HG02943 (cell line): ENCODE results near the gene C20orf204.
"Not testable (repeated sequence)": the region's sequence is repeated elsewhere in the genome, so short reads cannot be mapped to it uniquely, and the experiment has no call there.

Experiments
- ATAC-seq: cut with Tn5 transposase; IDR thresholded peaks from one replicate; pipeline ENCODE4 v1.9.1; 2021; ENCODE audit warnings: mild to moderate bottlenecking, low read depth, moderate library complexity; ENCODE audit not compliant: unreplicated experiment

Gene C20orf204, protein sequence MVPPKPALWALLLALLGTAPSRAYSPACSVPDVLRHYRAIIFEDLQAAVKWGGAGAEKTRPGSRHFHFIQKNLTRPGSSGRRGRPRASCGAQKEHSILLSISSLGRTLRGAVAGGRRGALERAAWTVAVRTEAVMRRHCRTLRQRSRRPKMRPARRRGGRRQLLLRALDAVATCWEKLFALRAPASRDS

DNA sequence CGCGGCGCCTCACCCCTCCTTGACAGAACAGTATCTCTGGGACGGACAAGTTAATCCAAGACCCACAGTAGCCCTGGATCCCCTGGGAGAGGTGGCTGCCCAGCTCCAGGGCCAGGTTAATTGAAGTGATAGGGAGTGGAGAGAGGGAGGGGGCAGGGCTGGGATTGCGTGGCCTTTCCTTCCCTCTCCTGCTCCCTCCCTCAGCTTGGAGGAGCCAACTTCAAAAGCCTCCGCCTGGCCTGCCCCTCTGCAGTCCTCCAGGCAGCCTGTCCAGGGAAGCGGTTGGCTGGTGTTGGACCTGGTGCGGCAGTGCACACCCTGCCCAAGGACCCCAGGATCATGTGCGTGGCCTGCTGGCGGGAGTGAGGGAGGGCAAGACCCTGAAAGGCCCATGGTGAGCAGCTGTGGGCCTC, at the start of gene C20orf204:
Gene C20orf204, plus strand, starts transcription at position 250 of the 413 bp plus-strand sequence. Its CDS starts 142 bp downstream, at position 392.
- no peak for ATAC-seq

DNA sequence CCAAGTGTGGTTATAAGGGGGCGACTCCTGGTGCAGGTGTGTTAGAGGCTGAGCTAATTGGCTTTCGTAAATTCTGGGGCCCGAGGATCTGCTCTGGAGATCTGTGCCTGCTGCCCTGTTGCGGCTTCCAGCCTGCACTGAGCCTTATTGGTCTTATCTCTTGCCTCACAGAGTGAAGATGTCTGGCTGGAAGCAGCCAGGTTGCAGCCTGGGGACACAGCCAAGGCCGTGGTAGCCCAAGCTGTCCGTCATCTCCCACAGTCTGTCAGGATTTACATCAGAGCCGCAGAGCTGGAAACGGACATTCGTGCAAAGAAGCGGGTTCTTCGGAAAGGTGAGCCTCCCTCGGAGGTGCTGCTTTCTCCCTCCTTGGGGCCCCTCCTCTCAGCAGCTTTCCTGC, 35.1 kb upstream of the C20orf204 start:
- no peak for ATAC-seq

DNA sequence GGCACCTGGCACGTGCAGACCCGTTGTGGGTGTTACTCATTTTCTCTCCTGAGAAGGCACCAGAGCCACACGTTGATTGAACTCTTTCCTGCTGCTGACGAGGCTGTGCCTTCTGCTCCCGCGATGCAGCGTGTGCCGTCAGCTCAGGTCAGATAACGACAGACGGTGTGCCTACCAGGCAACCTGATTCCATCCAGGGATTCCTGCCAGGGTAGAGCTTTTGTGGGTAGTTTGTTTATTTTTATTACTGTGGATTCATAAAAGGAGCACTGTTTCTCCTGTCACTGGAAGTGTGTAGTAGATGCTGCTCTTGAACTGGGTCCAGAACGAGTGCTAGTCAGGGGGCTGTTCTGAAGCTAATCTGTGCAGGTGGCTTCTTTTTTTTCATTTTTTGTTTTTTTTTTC, 34.4 kb upstream of the C20orf204 start:
- no peak for ATAC-seq

DNA sequence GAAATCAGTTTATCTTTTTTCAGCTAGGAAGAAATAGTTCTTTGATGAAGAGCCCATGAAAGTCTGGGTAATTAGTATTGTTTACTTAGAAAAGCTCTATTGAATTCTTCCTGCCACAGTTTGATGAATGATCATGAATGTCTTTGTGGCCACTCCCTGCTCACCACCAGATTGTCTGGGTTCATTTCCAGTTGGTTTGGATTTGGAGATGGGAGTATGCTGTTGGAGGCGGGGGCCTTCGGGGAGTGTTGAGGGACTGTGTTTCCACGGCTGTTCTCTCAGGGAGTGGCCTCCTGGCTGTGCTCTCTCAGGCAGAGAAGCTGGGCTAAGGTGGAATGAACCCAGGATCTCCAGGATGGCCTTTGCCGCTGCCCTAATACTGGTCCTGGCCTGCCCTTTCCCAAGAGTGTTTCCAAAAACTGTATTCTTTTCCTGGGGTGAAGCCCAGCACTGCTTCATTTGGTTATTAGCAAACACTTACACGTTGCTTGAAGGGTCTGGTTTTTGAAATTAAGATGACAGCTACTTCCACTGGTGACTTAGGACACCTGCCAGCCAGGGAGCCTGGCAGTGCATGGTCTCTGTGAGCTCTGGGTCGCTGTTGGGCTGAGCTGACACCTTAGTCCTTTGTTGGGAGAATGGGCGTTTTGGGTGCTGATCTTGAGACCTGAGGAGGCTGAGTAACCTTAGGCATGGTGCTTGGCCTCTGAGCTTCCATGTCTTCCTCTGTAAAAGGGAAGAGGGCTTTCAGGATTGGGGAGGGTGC, 31.8 kb upstream of the C20orf204 start:
- ATAC-seq, result no peak

DNA sequence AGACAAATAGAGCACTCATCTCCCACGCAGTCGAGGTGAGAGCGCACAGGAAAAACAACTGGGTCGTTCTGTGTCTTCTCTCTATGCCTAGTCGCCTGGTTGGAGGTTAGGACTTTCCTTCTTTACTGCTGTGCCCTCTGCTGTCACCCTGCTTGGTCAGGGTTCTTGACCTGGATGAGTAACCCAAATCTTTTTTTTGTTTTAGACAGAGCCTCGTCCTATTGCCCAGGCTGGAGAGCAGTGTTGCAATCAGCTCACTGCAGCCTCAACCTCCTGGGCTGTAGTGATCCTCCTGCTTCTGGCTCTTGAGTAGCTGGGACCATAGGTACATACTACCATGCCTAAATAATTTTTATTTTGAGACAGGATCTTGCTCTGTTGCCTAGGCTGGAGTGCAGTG, 30.6 kb upstream of the C20orf204 start:
- ATAC-seq, result no peak

DNA sequence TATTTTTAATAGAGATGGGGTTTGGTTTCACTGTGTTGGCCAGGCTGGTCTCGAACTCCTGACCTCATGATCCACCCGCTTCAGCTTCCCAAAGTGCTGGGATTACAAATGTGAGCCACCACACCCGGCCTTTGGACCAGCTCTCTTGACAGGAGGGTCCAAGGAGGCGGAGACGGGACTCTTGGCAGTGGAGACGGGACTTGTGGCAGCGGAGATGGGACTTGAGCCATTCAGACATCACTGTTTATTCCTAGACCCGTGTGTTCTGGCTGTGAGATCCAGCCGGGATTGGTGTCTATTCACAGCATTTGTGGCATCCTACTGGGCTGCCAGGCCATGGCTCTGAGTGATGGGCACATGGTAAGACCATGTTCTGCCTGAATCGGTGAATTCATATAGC, 29.5 kb upstream of the C20orf204 start:
- no peak for ATAC-seq

DNA sequence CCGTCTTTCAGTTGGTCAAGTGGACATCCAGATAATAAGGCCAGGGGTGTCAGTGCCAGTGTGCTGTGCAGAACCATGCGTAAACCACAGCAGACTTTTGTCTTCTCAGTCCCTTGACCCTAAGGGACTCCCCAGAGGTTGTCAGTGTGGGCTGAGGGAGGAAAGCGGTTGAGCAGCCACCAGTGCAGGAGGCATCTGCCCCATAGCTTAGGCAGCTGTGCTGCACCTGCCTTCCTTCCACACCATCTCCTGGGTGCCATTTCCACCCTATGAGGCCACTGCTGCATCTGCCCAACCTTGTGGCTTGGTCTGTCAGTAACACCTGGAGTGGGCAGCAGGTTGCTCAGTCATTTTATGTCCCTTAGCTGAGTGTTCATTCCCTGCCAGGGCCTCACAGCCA, 29.1 kb upstream of the C20orf204 start:
- ATAC-seq, result no peak

DNA sequence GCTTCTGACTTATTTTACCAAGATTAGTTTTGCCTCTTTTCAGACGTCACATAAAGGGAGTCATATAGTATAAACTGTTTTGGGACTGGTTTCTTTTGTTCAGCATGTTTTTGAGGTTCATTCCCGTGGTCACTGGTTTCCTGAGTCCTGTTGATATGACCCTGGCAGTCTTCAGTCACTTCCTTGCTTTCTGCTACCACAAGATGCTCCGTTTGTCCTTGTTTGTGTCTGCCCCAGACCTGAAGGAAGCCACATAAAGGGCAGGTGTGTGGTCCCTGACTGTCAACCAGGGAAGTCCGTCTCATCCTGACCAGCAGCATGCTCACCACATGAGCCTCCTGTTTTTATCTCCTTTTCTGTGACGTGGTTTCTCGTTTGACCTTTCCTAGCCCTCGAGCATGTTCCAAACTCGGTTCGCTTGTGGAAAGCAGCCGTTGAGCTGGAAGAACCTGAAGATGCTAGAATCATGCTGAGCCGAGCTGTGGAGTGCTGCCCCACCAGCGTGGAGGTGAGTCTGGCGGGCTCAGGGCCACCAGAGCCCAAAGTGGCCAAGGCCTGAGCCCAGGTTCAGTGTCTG, 26.1 kb upstream of the C20orf204 start:
- no peak for ATAC-seq

DNA sequence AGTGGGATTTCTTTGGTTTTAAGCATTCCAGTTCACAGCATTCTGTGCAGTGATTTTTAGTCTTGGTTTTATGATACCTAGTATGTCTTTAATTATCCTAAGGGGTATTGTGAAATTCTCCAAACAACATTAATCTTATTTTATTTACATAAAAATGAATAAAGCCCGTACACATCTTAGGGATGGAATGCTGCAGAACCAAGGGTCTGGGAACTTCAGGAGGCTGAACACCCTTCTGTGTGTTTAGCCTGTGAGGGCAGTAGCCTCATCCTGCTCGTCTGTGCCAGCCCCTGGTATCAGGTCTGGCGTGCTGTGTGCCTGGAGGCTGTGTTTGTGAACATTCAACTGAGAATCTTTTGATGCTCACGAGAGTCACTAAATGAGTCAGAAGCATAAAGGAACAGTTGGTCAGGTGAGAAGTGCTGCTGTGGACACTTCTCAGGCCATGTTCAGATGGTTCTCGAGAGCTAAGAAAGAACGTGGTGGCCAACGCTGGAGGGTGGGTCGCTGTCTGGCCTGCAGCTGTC, 25.2 kb upstream of the C20orf204 start:
- ATAC-seq, result no peak

DNA sequence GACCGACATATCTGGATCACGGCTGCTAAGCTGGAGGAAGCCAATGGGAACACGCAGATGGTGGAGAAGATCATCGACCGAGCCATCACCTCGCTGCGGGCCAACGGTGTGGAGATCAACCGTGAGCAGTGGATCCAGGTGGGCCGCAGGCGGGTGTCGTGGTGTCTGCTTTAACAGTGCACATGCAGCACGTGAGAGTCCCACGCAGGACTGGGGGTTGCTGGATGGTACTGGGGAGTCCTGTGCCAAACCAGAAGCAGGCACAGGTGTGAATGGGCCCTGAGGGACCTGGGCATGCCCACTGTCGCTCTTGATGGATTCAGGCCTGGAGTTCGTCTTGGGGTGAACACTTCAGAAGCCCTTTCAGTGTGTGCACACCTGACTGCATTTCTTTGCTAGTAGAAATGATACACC, 24.6 kb upstream of the C20orf204 start:
- ATAC-seq, result no peak

DNA sequence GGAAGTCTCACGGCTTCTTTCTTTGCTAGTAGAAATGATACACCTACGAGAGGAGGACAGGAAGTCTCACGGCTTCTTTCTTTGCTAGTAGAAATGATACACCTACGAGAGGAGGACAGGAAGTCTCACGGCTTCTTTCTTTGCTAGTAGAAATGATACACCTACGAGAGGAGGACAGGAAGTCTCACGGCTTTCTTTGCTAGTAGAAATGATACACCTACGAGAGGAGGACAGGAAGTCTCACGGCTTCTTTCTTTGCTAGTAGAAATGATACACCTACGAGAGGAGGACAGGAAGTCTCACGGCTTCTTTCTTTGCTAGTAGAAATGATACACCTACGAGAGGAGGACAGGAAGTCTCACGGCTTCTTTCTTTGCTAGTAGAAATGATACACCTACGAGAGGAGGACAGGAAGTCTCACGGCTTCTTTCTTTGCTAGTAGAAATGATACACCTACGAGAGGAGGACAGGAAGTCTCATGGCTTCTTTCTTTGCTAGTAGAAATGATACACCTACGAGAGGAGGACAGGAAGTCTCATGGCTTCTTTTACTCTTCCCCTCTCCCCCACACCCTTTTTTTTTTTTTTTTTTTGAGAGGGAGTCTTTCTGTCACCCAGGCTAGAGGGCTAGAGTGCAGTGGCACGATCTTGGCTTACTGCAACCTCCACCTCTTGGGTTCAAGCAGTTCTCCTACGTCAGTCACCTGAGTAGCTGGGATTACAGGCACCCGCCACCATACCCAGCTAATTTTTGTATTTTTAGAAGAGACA, 23.4 kb upstream of the C20orf204 start:
- ATAC-seq, result not testable (repeated sequence)

DNA sequence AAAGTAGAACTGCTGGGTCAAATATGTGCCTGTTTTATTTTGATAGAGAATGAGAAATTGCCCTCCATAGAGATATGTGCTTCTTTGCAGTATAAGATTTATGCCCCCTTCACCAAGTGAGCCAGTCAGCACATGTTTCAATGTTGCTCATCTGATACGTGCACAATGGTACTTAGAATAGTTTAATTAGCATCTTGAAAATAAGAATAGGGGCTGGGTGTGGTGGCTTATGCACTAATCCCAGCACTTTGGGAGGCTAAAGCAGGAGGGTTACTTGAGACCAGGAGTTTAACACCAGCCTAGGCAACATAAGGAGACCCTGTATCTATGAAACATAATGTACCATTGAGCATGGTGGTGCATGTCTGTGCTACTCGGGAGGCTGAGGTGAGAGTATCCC, 20.3 kb upstream of the C20orf204 start:
- ATAC-seq, result no peak

DNA sequence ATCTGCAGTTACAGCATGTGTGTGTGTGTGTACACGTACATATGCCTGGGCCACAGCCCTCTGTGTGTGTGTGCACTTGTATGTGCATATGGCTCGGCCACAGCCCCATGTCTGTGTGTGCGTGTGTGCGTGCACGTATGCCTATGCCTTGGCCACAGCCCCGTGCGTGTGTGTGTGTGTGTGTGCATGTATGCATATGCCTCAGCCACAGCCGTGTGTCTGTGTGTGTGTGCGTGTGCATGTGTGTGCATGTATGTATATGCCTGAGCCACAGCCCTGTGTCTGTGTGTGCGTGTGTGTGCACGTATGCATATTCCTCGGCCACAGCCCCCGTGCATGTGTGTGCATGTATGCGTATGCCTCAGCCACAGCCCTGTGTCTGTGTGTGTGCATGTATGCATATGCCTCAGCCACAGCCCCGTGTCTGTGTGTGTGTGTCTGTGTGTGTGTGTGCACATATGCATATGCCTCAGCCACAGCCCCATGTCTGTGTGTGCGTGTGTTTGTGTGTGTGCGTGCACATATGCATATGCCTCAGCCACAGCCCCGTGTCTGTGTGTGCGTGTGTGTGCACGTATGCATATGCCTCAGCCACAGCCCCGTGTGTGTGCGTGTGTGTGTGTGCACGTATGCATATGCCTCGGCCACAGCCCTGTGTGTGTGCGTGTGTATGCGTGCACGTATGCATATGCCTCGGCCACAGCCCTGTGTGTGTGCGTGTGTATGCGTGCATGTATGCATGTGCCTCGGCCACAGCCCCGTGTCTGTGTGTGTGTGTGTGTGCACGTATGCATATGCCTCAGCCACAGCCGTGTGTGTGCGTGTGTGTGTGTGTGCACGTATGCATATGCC, 14.6 kb upstream of the C20orf204 start:
- no peak for ATAC-seq

DNA sequence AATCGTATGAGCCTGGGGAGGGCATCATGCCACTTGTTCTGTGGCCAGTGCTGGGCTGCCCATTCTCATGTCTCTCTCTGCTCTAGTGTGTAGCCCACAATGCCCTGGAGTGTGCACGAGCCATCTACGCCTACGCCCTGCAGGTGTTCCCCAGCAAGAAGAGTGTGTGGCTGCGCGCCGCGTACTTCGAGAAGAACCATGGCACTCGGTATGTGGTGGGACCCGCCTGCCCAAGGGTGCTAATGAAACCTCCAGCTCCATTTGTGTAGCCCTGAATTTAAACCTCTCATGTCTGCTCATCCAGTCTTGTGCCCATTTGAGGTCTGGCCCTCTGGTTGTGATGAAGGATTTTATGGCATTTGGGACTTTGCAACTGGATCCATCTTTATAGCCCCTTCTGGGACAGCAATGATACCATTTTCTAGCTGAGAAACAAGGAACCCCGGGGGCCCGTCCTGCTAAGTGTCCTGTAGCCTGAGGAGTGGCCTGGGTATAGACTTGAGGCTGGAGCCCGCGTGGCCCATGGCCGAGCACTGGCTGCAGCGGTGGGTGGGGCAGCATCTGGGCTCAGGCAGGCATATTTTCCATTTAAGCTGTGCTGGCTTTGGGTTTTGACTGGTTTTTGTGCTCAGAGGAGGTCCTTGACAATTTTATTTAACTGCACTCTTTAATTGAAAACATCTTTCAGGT, 13.2 kb upstream of the C20orf204 start:
- ATAC-seq, result no peak

DNA sequence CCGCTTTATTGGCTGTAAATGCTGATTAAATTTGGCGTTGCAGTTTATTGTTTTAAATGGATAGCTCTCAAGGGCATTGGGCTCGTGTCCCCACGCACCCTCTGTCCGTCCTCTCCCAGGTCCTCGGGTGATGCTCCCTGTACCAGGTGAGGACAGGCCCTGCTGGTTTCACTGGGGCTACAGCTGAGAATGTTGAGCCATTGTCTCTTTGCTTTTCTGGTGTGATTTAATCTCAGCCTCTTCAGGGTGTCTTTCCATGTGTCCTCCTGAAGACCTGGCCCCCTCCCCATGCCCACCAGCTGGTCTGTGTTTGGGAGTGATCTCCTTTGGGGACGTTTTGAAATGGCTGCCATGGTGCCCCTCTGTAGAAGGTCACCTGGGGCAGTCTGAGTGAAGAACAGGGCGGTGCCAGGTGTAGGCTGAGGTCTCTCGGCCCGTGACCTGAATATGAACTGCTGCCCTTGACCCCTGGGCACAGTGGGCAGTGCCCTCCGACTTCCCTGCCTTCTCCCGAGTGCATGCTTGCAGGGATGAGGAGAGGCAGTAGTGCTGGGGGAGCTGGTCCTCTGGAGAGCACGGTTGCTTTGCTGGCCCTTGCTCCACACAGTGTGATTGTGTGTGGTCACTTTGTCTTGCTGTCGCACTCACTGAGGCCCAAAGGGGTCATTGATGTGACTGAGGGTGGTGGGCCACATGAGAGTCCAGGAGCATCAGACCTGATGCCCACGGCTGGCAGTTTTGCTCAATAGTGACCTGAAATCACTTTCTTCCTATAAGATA, 12.4 kb upstream of the C20orf204 start:
- ATAC-seq, result no peak

DNA sequence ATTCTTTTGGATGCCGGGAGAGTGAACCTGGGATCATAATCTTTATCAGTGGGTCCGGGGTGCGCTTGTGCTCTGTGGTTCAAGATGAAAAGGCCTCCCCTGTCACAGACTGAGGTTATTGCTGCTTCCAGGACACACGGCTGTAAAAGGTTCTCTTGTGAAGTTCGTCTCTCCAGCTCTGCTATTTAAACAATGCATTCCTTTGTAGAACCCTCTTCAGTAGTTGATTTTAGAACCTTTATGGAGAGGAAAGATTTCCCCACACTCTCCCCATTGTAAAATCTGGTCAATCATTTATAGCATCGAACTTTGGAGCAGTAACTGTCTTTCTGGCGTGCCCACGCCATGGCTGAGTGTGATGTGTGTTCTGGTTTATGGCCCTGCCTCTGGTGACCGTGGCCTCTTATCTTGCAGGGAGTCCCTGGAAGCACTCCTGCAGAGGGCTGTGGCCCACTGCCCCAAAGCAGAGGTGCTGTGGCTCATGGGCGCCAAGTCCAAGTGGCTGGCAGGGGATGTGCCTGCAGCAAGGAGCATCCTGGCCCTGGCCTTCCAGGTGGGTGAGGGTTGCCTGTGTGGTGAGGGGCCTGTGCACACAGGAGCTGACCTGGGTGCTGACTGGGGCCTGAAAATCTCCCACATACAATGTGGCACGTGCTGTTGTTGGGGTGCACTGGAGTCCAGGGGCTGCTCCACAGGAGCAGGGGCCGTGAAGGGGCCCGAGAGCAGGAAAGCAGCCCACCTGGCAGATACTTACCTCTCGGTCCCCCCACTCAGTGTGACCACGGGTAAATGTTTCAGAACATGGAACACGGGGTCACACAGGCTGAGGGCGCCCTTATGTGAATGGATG, 11.6 kb upstream of the C20orf204 start:
- ATAC-seq, result no peak

DNA sequence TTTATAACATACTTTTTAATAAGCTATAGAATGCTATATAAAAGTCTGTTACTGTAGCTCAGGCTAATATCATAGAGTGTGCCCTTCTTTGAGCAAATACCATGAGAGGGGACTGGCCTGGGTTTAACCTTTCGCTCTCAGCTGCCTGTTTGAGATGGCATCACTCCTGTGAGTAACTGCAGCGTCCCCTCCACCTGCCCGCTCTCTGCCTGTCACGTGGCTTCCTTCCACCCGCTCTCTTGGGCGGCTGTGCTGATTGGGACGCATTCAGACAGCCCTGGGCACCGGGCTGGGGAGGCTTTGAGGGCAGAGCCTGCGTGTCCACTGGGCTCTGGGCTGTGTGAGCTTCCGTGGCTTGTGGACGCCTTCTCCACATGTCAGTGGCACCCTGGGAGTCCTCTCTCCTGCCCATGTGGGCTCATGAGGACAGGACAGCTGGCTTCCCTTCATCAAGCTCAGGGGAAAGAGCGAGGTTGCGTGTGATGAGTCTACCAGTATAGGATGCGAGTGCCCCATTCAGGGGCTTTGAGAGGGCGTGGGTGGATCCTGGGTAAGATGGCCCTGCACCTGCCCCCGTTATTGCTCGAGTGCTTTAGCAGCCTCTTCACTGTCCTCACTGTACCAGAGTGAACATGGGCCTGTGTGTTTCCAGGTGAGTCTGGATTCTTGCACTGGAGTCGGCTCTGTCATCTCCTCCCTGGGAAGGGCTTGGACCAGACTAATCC, 10.7 kb upstream of the C20orf204 start:
- no peak for ATAC-seq
